HCT116 (cell line): ENCODE results near the gene IFRD2. TPM values are rescaled to one million over a fixed set of nuclear protein-coding genes. Genes with fewer than 3 reads are reported as not detected.

Source experiments
- ATAC-seq: fragments of 200-7000 bp; cut with Tn5 transposase; 2 replicates; pipeline ENCODE4 v1.9.1; 2020; ENCODE audit warnings: mild to moderate bottlenecking, moderate library complexity
- BruUV-seq: library from RNA; stranded (reverse); fragments of 400-500 nt; replicated peaks from 2 replicates; lab custom pipeline; 2021; lab: Mats Ljungman, UMichigan
- CTCF ChIA-PET: fragments of 300-600 bp; sonication (Branson Sonifier 250); formaldehyde crosslinking; loops from one replicate; lab custom pipeline; 2021; ENCODE audit warnings: antibody characterized with exemption; lab: Charles Lee
- POLR2A ChIA-PET: fragments of 300-600, 350-600 bp; sonication (Branson Sonifier 250); formaldehyde crosslinking; loops from one replicate; lab custom pipeline; 2021; ENCODE audit warnings: antibody characterized with exemption; lab: Charles Lee
- RAD21 ChIA-PET, 2 experiments: fragments of 300-600 bp; sonication (Branson Sonifier 250); formaldehyde crosslinking; loops; one replicate each; lab custom pipeline; 2023; ENCODE audit warnings: low total read pairs in 2 of 2; ENCODE audit not compliant: uncharacterized antibody in 2 of 2, unreplicated experiment in 2 of 2, low non-redundant PET in 1 of 2; lab: Charles Lee
- DNase-seq: peaks from one replicate; pipeline ENCODE4 v3.0.0-alpha.2; 2010; ENCODE audit warnings: low read depth, low spot score
- H2AFZ ChIP-seq: fragments of 200-600 bp; shearing (Covaris generic), sonication (generic); 2 replicates; pipeline ENCODE4 v1.6.1; 2017; ENCODE audit warnings: low read depth, mixed run types, mixed read lengths, antibody characterized with exemption, low read length; ENCODE audit not compliant: poor library complexity, severe bottlenecking
- H3K27ac ChIP-seq: 2 replicates; pipeline ENCODE4 v1.5.1; 2012; ENCODE audit warnings: low read depth, low read length
- H3K27me3 ChIP-seq: fragments of 200-600 bp; sonication (generic); 2 replicates; pipeline ENCODE4 v1.6.1; 2016; ENCODE audit warnings: mixed run types, low read length, mixed read lengths; ENCODE audit not compliant: insufficient read depth
- H3K36me3 ChIP-seq, 2 experiments: fragments of 200-500 bp in 1 of 2; fragments of 200-600 bp in 1 of 2; sonication (Bioruptor generic) in 1 of 2; sonication (generic) in 1 of 2; 2 replicates each; pipeline versions ENCODE4 v1.5.1 to v1.6.1; 2014 to 2016; ENCODE audit warnings: low read length in 2 of 2, inconsistent platforms in 1 of 2, mixed read lengths in 1 of 2, mixed run types in 1 of 2; ENCODE audit not compliant: insufficient read depth in 2 of 2, control insufficient read depth in 1 of 2
- H3K4me1 ChIP-seq, 2 experiments: fragments of 200-600 bp in 1 of 2; sonication (generic) in 1 of 2; 2 replicates each; pipeline versions ENCODE4 v1.5.1 to v1.6.1; 2012 to 2017; ENCODE audit warnings: low read length in 2 of 2, inconsistent platforms in 1 of 2, mild to moderate bottlenecking in 1 of 2, mixed read lengths in 1 of 2, mixed run types in 1 of 2, moderate library complexity in 1 of 2; ENCODE audit not compliant: insufficient read depth in 2 of 2, control insufficient read depth in 1 of 2
- H3K4me2 ChIP-seq: fragments of 200-600 bp; sonication (generic); 2 replicates; pipeline ENCODE4 v1.6.1; 2017; ENCODE audit warnings: mixed run types, low read length, mixed read lengths
- H3K4me3 ChIP-seq, 2 experiments: fragments of 200-600 bp in 1 of 2; sonication (generic) in 1 of 2; replicated peaks in 1 of 2; 2 replicates each; pipeline ENCODE4 v1.5.1; 2011 to 2016; ENCODE audit warnings: low read length in 2 of 2, control low read depth in 1 of 2, low read depth in 1 of 2, mild to moderate bottlenecking in 1 of 2, mixed read lengths in 1 of 2, mixed run types in 1 of 2
- H3K79me2 ChIP-seq: fragments of 200-600 bp; sonication (generic); 2 replicates; pipeline ENCODE4 v1.6.1; 2017; ENCODE audit warnings: mild to moderate bottlenecking, mixed run types, low read length, moderate library complexity, mixed read lengths; ENCODE audit not compliant: insufficient read depth
- H3K9ac ChIP-seq: fragments of 200-600 bp; sonication (generic); 2 replicates; pipeline ENCODE4 v1.6.1; 2016; ENCODE audit warnings: low read length, mixed read lengths
- H3K9me2 ChIP-seq: fragments of 200-600 bp; sonication (generic), shearing (Covaris generic); 2 replicates; pipeline ENCODE4 v1.6.1; 2017; ENCODE audit warnings: mixed run types, mild to moderate bottlenecking, moderate library complexity; ENCODE audit not compliant: insufficient read depth
- H3K9me3 ChIP-seq, 2 experiments: fragments of 200-500 bp in 1 of 2; fragments of 200-600 bp in 1 of 2; sonication (Bioruptor generic) in 1 of 2; sonication (generic) in 1 of 2; 2 replicates each; pipeline ENCODE4 v1.6.1; 2014 to 2017; ENCODE audit warnings: low read length in 2 of 2, mixed read lengths in 2 of 2, inconsistent platforms in 1 of 2, low read depth in 1 of 2, mild to moderate bottlenecking in 1 of 2, mixed run types in 1 of 2, moderate library complexity in 1 of 2; ENCODE audit not compliant: control insufficient read depth in 1 of 2, insufficient read depth in 1 of 2
- H4K20me1 ChIP-seq: fragments of 200-600 bp; sonication (generic), shearing (Covaris generic); 2 replicates; pipeline ENCODE4 v1.6.1; 2017; ENCODE audit warnings: mixed run types, mild to moderate bottlenecking, moderate library complexity; ENCODE audit not compliant: insufficient read depth
- ATF3 ChIP-seq: IDR thresholded peaks from 2 replicates; pipeline ENCODE4 v1.6.1; 2012
- CTCF ChIP-seq, 3 experiments: fragments of 200-600 bp in 1 of 3; sonication (generic) in 1 of 3; IDR thresholded peaks in 2 of 3; conservative IDR thresholded peaks in 1 of 3; 2 replicates each; pipeline ENCODE4 v1.5.1; 2012 to 2017; ENCODE audit warnings: low read depth in 2 of 3, low read length in 2 of 3, antibody characterized with exemption in 1 of 3, borderline replicate concordance in 1 of 3, control low read depth in 1 of 3, mild to moderate bottlenecking in 1 of 3, mixed read lengths in 1 of 3, mixed run types in 1 of 3, moderate library complexity in 1 of 3; ENCODE audit not compliant: insufficient read depth in 1 of 3
- EGR1 ChIP-seq: IDR thresholded peaks from 2 replicates; pipeline ENCODE4 v1.6.1; 2012; ENCODE audit warnings: low read depth
- ELF1 ChIP-seq: IDR thresholded peaks from 2 replicates; pipeline ENCODE4 v1.6.1; 2012; ENCODE audit warnings: low read depth, borderline replicate concordance
- EZH2 ChIP-seq: fragments of 200-600 bp; sonication (generic); IDR thresholded peaks from 2 replicates; pipeline ENCODE4 v1.6.1; 2017; ENCODE audit warnings: antibody characterized with exemption, mixed run types
- FOSL1 ChIP-seq: IDR thresholded peaks from 2 replicates; pipeline ENCODE4 v1.6.1; 2012; ENCODE audit warnings: low read depth
- POLR2A ChIP-seq: IDR thresholded peaks from 2 replicates; pipeline ENCODE4 v1.7.0; 2011; ENCODE audit warnings: borderline replicate concordance; ENCODE audit not compliant: insufficient read depth, insufficient read length; ENCODE audit errors: extremely low read depth
- POLR2AphosphoS5 ChIP-seq: IDR thresholded peaks from 2 replicates; pipeline ENCODE4 v1.6.1; 2011; ENCODE audit warnings: mild to moderate bottlenecking, low read depth, low read length, moderate library complexity
- SIN3A ChIP-seq: IDR thresholded peaks from 2 replicates; pipeline ENCODE4 v1.6.1; 2012; ENCODE audit warnings: low read depth
- SP1 ChIP-seq: IDR thresholded peaks from 2 replicates; pipeline ENCODE4 v1.6.1; 2012; ENCODE audit warnings: low read depth
- ZBTB33 ChIP-seq: IDR thresholded peaks from 2 replicates; pipeline ENCODE4 v1.6.1; 2011; ENCODE audit warnings: mild to moderate bottlenecking, low read length, moderate library complexity; ENCODE audit not compliant: insufficient replicate concordance; ENCODE audit errors: extremely low read depth
- ZFX ChIP-seq: fragments of 450-650 bp; IDR thresholded peaks from 2 replicates; pipeline ENCODE4 v1.6.1; 2017
- intact Hi-C: fragments of 100-400 bp; cut with micrococcal nuclease; formaldehyde crosslinking; loops from 2 replicates; pipeline ENCODE4 v1.10.0; 2022
- total RNA-seq: library from RNA; stranded (reverse); gene quantifications from one replicate; pipeline ENCODE4 v1.2.1, GENCODE V29; 2021; ENCODE audit not compliant: unreplicated experiment
- TF ChIP-seq, protein P1 (sequence below): IDR thresholded peaks from 2 replicates; pipeline ENCODE4 v1.6.1; 2012

The IFRD2 gene
- total RNA-seq, 1 experiment from 2014 or later: 146 TPM

DNA sequence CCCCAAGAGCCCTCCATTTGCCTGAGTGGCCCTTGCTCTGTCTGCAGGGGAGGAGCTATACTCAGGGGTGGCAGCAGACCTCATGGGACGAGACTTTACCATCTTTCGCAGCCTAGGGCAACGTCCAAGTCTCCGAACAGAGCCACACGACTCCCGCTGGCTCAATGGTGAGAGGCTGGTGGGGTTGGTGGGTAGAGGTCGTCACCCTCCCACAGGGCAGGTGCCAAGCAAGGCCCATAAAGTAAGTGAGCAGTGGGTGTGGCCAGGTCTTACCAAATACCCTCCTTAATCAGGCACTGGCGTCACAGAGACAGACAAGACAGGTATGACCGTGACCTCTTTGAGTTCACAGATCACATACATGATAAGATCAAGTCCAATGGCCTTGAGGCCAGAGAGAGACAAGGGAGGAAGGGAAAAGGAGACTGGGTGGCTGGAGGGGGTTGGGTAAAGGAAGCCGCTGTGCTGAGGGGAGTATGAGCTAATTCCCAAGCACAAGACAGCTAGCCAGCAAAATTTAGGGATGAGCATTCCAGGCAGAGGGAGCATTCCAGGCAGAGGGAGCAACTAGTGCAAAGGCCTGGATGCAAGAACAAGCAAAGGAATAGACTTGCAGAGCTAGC, 20.8 kb downstream of the IFRD2 start:
- H3K9ac ChIP-seq: no peak overlapping the region

More for the DNA sequence above, 20.8 kb downstream of the IFRD2 start:
- TF ChIP-seq ATF3 (no peak), ELF1 (no peak), FOSL1 (no peak), ZFX (no peak), SIN3A (no peak), EZH2 (no peak), EGR1 (no peak), POLR2AphosphoS5 (no peak), SP1 (no peak), CTCF (IDR thresholded peaks at IDR 0.05 in 2 of 3, conservative IDR thresholded peaks at IDR 0.05 in 1 of 3; ENCODE audit: borderline replicate concordance in 1 of 3, insufficient read depth in 1 of 3, low read depth in 2 of 3, low read length in 2 of 3) (no peak), ZBTB33 (no peak), POLR2A (no peak)
- TF ChIP-seq, protein P1, sequence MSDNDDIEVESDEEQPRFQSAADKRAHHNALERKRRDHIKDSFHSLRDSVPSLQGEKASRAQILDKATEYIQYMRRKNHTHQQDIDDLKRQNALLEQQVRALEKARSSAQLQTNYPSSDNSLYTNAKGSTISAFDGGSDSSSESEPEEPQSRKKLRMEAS: no peak
- DNase-seq (no peak), ATAC-seq (no peak)
- RAD21 ChIA-PET: interaction anchor here (1.1 to 1.9 kb wide), 2 partner anchors 11 kb away, joined by 4 to 7 read pairs; no protein-coding TSS in a partner anchor
- CTCF ChIA-PET: interaction anchor here (1.1 to 3.4 kb wide), 5 partner anchors 11 to 77 kb away, joined by 3 to 27 read pairs (median 9); no protein-coding TSS in a partner anchor
- BruUV-seq: no TSS peak
- Histone ChIP-seq H3K4me3 (no peak overlapping the region), H4K20me1 (no peaks in the 10 kb centered on the region), H3K27me3 (no peaks in the 10 kb centered on the region), H3K27ac (no peak overlapping the region; the same call in 1 of the 2 replicates), H2AFZ (no peak overlapping the region), H3K4me2 (peak overlapping the region; percentile 12; the same call in 1 of the 2 replicates), H3K4me1 (peaks cover 65 to 79% of the 10 kb centered on the region in 2 experiments), H3K9me3 (no peaks in the 10 kb centered on the region), H3K36me3 (no peaks in the 10 kb centered on the region), H3K79me2 (no peaks in the 10 kb centered on the region), H3K9me2 (no peaks in the 10 kb centered on the region)
- POLR2A ChIA-PET: interaction anchor here (1.0 to 1.5 kb wide), 2 partner anchors 21 to 36 kb away, joined by 3 to 4 read pairs; partner anchors contain the start of genes GNAI2 and IFRD2
- intact Hi-C loops: loop anchor here (5.0 kb wide), 1 partner anchor 149 kb away; no protein-coding TSS in a partner anchor
